DMS153 (cell line): Measurements from ENCODE around the gene EYS.
"Not testable (repeated sequence)": the region's sequence is repeated elsewhere in the genome, so short reads cannot be mapped to it uniquely, and the experiment has no call there.

Source experiments
- DNase-seq: peaks from one replicate; lab custom pipeline; 2025; lab: John Stamatoyannopoulos, UW

EYS gene

DNA sequence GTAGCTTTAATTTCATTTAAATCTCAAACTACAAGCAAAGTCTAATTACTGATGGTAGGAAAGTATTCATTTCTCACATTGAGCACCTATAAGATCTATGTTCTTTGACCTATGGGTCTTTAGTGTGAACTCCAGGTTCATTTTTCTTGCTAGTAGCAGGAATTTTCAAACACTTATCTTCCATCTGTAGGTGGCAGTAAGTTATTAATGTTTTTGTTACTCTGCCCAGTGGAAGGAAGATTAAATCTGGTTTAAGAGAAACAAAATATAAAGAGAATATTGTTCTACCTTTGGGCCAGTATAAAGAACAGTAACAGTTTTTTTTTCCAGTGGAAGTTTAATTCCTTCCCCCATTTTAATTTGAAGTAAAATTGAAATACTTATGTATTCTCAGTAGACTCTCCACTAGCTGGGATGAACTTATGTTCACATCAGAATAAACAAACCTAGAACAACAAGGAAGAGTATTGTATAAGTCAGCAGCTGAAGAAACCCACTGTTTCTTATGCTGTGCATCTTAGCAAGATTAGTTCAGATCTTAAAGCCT is 1743.2 kb downstream of the EYS start:
- no peak for DNase-seq

DNA sequence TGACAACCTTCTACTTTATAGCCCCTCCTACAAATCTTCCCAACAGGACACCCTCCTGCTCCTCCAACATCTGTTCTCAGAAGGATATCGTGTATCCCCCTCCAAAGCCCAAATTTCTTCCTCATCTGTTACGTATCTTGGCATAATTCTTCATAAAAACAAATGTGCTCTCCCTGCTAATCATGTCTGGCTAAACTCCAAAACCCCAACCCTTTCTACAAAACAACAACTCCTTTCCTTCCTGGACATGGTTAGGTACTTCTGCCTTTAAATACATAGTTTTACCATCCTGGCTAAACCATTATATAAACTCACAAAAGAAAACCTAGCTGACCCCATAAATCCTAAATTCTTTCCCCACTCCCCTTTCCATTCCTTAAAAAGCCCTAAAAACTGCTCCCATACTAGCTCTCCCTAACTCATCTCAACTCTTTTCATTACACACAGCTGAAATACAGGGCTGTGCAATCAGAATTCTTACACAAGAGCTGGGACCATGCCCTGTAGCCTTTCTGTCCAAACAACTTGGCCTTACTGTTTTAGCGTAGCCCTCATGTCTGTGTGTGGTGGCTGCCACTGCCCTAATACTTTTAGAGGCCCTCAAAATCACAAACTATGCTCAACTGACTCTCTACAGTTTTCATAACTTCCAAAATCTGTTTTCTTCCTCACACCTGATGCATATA is 1753.5 kb downstream of the EYS start:
- not testable (repeated sequence) for DNase-seq

DNA sequence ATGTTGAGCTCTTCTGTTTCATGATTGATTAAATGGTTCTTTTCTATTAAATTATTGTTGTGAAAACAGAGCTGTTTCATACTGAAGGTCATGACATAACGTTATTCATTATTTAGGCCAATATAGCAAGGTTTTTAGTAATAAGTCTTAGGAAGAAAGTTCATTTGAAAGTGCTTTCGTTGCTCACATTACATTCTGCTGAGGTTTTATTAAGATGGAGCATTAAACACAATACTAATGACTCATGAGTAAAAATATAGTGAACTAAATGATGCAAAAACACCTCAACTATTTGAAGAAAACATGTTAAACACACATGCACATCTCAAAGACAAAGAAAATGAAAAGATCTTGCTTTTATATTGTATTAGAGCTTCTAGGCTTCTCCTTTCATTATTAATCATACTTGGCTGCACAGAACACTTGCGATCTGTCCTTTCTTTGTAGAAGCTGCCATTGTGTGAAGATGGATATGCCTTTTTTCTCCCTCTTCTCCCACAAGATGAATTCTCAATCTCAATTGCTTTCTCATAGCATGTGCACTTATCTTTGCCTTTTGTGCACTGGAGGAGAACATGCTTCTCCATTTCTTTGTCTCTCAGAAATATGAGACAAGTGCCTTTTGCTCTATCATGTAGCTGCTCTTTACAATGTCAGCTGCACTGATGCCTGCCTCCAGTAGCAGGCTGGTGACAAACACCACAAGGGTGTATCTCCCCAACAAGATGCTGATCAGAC is 1759.1 kb downstream of the EYS start:
- DNase-seq, result no peak

DNA sequence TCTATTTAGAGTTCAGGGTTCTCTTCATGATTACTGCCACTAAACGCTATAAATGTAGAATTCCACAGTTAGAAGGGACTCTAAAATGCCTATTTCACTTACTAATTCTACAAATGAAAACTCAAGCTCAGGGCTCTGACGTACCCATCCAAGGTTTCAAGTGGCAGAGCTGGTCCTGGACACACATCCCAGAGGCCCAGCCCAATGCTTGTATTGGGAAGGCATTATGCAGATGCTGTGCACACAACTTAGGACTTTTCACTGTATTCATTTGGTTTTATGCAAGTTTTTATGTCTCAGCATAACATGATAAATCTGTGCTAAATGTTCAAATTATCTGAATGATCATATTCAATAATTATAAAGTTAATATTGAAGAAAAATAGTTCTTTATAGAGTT is 1761.0 kb downstream of the EYS start:
- no peak for DNase-seq

DNA sequence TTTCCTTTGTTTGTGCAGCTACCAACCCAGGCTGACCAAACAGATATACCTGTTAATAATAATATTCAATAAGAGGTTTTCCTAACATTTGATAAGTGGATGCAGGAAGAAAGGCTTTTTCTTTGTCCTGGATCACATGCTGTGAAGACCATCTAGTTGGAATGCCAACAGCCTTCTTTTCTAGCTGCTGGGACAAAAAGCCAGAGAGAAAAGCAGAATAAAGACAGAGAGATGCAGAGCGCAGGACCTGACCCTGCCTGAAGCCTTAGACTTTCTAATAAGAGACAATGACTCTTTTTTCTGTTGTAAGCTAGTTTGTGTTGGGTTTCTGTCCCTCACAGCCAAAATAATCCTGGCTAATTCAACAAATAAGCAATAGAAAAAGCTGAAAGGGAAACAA is 1763.2 kb downstream of the EYS start:
- no peak for DNase-seq

DNA sequence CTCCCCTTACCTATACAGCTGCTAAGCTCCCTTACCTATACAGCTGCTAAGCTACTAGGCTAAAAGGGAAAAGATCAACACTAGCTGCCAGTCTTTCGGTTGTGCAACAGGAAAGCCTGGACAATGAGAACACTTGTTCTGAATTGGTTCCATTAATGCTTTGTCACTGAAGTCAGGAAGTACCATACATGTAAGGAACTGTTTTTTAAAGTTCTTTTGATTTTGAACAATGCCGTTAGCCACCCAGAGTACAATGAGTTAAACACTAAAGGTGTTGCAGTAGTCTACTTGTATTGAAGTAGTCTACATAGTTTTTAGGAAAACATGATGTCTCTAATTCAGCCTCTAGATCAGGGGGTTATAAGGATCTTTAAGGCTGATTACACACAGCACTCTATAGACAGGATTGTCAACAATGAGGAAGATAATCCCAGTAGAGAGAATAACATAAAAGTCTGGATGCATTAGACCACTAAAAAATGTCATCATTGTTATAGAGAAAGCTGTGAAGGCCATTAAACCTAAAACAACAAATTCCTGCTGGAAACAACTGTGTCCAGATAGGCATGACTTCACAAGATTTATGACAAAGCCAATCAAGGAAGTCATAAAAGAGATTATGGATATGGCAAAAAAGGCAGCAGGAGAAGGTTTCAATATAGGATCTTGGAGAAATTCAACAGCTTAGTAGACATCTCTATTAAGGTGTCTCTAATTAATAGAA is 1765.1 kb downstream of the EYS start:
- peak; percentile 68 for DNase-seq

DNA sequence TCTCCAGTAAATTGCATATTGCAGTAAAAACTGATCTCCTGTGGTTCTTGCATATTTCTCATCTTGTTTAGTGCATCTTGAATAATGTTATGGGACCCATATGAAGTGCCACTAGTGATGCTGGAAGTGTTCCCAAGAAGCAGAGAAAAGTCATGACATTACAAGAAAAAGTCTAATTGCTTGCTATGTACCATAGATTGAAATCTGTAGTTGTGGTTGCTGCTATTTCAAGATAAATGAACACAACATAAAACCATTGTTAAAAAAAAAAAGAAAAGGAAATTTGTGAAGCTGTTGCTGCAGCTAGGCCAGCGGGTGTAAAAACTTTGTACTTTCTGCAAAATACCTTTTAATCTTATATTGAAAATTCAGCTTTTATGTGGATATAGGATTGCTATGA is 1767.0 kb downstream of the EYS start:
- no peak for DNase-seq

DNA sequence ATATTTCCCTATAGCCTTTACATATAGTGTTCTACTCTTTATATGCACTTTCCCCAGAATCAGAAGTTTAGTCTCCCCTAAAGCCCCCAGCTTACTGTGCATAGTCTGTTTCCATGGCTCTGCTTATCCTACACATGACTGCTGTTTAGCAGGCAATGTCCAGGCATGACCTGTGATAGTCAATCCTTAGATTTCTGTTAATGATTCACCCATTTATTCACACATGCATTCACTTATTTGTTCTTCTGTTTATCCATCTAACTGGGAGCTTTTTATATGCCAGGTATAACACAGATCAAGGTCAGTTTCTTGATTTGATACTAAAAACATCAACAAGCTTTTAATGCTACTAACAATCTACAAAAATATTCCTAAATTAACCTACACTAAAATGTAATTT is 1770.6 kb downstream of the EYS start:
- DNase-seq, result no peak

DNA sequence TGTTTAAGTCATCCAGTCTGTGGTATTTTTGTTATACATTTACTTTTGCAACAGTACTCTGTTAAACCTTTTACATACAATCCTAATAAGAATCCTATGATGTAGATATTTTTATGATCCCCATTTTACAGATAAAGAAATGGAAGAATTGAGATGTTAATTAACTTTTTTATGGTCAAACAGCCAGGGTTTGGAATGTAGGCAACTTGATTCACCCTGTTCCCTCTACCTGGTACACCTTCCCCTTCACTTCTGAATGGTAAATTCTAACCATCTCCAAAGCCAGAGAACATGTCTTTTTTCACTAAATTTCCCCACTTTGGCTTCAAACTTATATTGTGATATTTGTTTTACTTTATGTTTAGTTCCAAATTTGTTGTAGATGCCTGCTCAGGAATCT is 1771.3 kb downstream of the EYS start:
- no peak for DNase-seq

DNA sequence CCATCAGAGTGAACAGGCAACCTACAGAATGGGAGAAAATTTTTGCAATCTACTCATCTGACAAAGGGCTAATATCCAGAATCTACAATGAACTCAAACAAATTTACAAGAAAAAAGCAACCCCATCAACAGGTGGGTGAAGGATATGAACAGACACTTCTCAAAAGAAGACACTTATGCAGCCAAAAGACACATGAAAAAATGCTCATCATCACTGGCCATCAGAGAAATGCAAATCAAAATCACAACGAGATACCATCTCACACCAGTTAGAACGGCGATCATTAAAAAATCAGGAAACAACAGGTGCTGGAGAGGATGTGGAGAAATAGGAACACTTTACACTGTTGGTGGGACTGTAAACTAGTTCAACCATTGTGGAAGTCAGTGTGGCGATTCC is 1773.1 kb downstream of the EYS start:
- not testable (repeated sequence) for DNase-seq

DNA sequence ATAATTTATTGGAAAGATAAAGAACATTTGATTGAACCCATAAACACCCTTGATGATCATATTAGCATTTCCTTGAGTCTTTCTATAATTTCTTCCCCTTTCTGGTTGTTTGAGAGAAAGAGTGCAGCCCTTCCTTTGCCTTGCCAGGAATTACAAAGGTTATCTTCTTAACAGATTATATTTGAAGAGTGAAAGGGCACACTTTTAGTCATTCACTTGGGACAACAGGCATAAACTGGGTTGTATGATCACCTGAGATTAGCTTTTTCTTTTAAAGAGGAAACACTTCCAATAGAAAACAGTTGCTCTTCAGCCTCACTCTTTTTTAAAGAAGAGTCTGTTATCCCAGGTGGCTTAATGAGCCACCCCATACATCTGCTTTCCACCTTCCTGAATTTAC is 1776.2 kb downstream of the EYS start:
- no peak for DNase-seq

DNA sequence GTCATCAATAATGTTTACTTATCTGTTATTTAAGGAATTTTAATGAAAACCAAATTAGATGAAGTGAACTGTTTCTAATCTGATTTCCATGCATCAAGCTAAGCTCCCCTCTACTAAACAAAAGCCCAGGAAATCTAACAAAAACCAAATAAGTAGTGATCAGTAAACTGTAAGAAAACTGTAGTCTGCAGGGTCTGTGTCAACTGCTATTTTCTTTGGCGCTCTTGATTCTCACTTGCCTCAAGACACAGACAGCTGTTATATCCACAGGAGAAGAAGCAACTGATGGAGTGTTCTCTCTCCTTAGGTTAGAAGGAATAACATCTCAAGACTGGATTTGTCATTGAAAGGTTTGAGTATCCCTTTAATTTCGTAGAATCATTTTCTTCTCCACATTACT is 1777.9 kb downstream of the EYS start:
- no peak for DNase-seq

DNA sequence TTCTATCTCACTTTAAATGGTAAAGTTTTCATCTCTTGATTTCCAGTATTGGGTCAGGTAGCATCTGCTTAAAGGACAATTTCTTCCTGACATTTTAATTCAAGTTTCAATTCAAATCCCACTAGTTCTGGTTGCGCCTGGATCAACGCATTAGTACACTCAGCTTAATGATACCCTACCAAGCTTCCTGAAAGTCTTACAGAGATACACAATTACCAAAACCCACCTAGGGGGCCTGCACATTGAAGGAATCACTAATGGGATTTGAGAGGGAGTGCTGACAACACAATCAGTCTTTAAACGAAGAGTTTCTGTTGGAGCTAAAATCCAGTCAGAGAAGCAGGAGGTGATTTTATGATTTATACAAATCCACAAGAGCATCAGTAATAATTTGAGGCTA is 1778.4 kb downstream of the EYS start:
- no peak for DNase-seq

DNA sequence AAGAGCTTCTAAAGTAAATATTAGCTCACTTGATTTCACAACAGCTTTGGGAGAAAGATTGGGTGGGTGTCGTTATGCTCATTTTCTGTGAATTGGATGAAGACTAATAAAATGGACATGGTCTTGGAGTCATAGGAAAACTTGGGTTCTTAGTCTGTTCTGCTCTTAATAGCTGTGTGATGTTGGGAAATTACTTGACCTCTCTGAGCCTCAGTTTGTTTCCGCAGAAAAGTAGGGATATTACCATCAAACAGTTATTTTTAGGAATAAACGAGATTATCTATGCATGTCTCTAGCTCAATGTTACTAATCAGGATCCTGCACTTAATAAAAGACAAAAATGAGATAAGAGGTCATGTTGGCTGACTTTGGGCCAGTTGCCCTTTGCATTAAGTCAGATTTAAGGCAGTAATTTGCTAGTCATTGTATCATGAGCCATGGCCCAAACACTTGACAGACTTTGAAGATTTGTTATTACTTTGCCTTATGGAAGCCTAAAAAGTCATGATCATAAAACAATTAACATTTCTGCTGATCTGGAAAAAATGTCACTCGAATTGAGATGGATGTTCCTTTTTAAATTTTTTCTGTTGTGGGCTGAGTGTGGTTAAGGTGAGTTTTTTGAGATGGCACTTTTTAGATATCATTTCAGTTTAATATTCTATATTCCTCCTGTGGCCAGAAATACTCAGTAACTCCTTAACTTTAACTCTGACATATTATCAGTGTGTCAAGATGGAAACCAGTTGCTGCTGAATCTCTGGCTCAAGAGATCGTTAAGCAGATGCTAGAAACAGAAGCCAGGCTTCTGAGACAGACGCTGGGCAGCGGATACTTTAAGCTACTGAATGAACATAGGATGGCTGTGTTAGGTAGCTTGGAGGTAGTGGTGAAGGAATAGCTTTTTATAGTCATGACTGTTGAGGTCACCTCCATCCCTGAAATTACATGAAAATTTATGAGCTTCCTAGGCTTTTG is 1779.8 kb downstream of the EYS start:
- no peak for DNase-seq

DNA sequence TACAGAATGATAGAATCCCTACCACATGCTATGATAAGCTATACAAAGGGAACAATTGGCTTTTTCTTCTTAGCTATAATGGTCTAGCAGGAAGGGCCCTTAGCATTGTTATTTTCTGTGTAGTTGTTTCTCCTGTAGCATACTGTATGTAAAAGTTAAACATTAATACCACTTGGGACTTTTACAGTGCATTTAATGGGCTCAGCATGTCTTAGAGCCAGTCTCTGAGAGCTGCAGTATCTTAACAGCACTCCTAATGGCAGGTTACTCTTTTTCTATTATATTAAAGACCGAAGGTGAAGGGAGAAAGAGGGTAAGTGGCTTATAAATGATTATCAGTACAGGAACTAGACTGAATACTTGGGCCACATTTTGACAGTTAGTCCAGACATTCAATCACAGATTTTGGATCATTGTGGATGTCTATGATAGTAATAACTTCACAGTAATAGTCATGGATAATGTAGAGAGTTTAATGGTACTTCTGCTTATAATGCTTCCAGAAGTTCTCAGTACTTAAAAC is 1780.7 kb downstream of the EYS start:
- DNase-seq, result no peak

DNA sequence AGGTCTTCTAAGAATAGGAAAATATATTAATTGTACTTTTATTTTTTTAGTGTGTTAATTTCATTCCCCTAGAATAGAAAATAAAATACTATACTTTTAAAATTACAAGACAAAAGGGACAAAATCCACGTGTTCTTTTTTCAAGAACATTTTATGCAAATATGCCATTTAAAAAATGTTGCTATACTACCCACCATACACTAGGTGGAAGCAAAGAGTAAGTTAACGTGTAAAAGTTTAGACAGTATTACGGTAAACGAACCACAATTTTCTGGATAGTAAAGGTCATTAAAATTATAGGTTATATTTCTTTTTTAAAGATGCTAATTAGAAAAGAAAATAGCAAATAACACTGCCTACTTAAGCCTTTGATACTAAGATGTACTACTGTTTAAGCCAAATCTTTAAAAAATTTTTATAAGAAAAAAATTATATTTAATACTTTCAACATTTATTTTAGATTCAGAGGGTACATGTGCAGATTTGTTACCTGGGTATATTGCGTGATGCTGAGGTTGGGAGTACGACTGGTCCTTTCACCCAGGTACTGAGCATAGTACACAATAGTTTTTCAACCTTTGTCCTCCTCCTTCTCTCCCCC is 1783.8 kb downstream of the EYS start:
- no peak for DNase-seq

DNA sequence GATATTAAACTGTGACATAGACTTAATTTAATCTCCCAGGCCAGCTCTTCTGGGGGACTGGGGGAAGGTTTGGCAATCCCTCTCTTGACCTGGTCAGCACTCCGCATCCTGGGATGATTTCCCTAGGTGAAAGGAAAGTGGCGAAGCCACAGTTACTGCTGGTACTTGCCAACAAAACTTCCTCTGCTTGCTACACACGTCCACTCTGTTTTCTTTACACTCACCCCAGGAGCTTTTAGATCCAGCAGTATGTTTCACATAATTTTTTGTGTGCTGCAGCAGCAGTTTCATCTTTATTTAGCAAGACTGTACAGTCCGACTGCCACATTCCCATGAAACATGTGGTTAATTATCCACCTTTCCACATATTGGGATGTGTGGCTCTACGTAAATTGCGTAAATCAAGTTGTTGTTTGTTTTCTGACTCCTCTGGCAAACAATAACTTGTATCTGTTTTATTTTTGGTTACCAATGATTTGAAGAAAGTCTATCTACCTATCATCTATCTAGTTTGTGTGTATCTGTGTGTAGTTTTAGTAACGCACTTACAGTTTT is 1787.4 kb downstream of the EYS start:
- no peak for DNase-seq

DNA sequence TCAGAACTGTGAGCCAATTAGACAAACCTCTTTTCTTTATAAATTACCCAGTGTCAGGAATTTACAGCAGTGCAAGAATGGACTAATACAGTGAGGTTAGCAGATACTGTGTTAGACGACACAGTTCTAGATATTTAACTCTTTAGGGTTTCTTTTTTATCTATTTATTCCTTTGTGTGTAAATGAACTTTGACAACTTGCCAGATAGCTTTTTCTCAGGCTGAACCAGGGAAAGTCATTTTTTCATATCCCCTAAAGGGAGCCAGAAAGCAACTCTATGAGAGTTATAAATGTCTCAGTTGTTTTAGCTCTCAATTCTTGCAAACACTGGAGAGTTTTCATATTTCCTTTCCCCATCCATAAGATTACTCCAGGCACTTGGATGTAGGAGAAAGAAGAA is 1794.1 kb downstream of the EYS start:
- DNase-seq, result no peak

DNA sequence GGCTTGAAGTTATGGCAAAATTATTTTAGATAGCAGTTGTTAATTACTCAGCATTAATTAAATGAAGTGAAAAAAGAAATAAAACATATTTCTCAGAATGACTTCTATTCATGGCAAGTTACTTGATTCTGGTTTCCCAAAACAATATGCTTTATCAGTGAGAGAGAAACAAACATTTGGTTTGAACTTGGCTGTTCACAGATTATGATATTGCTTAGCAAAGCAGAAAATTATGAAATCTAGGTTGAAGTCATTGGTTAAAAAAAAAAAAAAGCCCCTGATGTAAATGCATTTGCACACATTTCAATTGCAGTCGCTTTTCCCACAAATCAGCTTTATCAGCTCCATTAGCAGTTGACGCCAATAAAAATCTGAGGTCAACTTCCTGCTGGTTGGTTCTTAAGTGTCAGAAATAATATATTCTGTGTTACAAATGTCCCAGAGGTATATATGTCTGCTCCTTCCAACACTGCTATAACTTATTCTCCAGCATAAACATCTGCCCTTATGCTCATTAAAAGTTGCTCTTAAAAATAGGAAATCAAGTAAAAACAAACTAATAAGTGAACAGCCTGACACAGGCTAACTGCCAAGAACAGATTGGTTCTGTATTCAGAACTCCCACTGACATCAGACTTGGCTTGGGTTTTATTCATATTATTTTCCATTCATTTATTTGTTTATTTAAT is 1796.0 kb downstream of the EYS start:
- no peak for DNase-seq

DNA sequence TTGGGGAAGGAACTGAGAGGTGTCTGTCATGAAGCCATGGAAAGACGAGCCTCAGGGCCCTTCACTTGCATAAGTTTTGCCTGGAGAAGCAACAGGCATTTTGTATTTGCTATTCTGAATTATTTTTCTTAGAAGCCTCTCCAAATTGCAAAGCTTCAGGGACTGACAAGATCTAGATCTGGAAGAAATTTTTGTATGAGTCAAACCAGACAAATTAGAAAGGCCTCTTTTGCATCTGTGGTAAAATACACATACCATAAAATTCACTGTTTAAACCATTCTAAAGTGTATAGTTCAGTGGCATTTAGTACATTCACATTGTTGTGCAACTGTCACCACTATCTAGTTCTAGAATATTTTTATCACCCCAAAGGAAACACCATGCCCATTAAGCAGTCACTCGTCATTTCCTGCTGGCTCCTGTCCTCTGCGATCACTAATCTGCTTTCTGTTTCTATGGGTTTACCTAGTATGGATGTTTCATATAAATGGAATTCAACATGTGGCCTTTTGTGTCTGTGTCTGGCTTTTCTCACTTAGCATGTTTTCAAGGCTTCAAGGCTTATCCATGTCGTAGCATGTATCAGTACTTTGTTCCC is 1802.3 kb downstream of the EYS start:
- no peak for DNase-seq
